Stimulated activated naive CD4-positive, alpha-beta T cell treated with Interleukin-2 at 50 U/mL for 16 hours (primary cell): ENCODE data around the gene GPS1.

Experiments used
- DNase-seq: peaks from one replicate; lab custom pipeline; 2025; lab: John Stamatoyannopoulos, UW

GPS1 gene

GRCh38 chr17:82014971-82015310, 36.8 kb upstream of the GPS1 start:
- no peak for DNase-seq

GRCh38 chr17:82015311-82015971, 36.3 kb upstream of the GPS1 start:
- DNase-seq, result no peak

- DNase-seq, result no peak
Observed at GRCh38 chr17:82016061-82016874, 35.4 kb upstream of the GPS1 start.

GRCh38 chr17:82016875-82017459, 34.7 kb upstream of the GPS1 start:
- DNase-seq, result no peak

GRCh38 chr17:82017612-82018151, 34.0 kb upstream of the GPS1 start:
- DNase-seq, result no peak

GRCh38 chr17:82018152-82018988, 33.3 kb upstream of the GPS1 start:
- DNase-seq, result no peak

GRCh38 chr17:82018989-82019689, 32.6 kb upstream of the GPS1 start:
- DNase-seq, result no peak

GRCh38 chr17:82019690-82020571, 31.8 kb upstream of the GPS1 start:
- peak; percentile 39 for DNase-seq

- DNase-seq, result no peak
Observed at GRCh38 chr17:82020572-82021106, 31.1 kb upstream of the GPS1 start.

GRCh38 chr17:82021107-82021899, 30.4 kb upstream of the GPS1 start:
- peak; percentile 30 for DNase-seq

- no peak for DNase-seq
Observed at GRCh38 chr17:82021900-82022309, 29.8 kb upstream of the GPS1 start.

- DNase-seq, result no peak
Observed at GRCh38 chr17:82022310-82022980, 29.3 kb upstream of the GPS1 start, which contains the start of gene CENPX. TSS of gene CENPX (minus strand) at chr17:82022878. CDS start at chr17:82022861, 17 bp downstream.

- DNase-seq, result peak; percentile 100
Observed at GRCh38 chr17:82022981-82023446, 28.7 kb upstream of the GPS1 start, which contains the start of gene LRRC45. TSS of gene LRRC45 (plus strand) at chr17:82023305. CDS start at chr17:82023644, 339 bp downstream.

- no peak for DNase-seq
Observed at GRCh38 chr17:82023447-82024241, 28.1 kb upstream of the GPS1 start.

- DNase-seq, result no peak
Observed at GRCh38 chr17:82024859-82025258, 26.8 kb upstream of the GPS1 start.

- DNase-seq, result no peak
Observed at GRCh38 chr17:82025401-82026107, 26.1 kb upstream of the GPS1 start.

GRCh38 chr17:82028246-82028645, 23.5 kb upstream of the GPS1 start:
- DNase-seq, result no peak
